H7 (cell line): Measurements from ENCODE around the gene NFIA. TPM values are rescaled to one million over a fixed set of nuclear protein-coding genes. Genes with fewer than 3 reads are reported as not detected.

ENCODE experiments used
- DNase-seq: peaks from one replicate; pipeline ENCODE4 v3.0.0; 2012
- H3K27me3 ChIP-seq: 2 replicates; pipeline ENCODE4 v1.6.0; 2011; ENCODE audit warnings: mild to moderate bottlenecking, low read length; ENCODE audit not compliant: control insufficient read depth, insufficient read depth
- H3K36me3 ChIP-seq: replicated peaks from 2 replicates; pipeline ENCODE4 v1.5.1; 2011; ENCODE audit warnings: low read length; ENCODE audit not compliant: control insufficient read depth, insufficient read depth
- H3K4me3 ChIP-seq: 2 replicates; pipeline ENCODE4 v1.5.1; 2011; ENCODE audit warnings: low read depth, mild to moderate bottlenecking, control low read depth, low read length, moderate library complexity; ENCODE audit not compliant: insufficient read depth
- total RNA-seq: library from RNA; depleted of rRNA; stranded (reverse); fragments of >200 nt; shearing (Covaris generic); gene quantifications from 2 replicates; pipeline ENCODE4 v1.2.3, GENCODE V29; 2014

The NFIA gene
- total RNA-seq, 1 experiment from 2014 or later = 11.3 TPM

DNA sequence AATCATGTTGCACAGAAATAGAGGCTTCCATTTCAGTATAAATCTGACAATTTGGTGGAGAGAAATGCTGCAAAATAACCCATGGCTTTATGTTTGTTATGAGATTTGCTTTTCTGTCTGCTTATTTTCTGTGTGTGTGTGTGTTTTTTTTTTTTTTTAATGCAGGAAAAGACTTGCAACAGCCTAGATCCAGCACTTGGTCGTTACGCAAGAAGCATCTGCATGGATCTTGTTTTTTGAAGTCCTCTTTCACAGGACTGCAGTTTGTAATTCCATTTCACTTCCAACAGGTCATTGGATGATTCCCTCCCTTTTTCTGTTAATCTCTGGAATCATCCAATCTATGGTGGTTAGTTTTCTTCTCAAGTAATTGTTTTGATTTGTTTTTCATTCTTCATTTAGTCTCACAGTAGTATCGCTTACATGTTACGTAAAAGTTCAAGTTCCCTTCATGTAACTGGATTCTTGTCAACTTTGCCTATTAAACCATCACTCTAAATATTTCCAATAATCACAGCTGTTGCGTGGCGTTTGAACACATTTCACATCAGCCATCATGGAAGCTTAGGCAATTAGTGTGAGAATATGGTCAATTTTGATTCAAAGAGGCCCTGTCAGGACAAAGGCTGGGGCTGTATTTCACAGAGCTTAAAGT, 312.9 kb downstream of the NFIA start:
- Histone ChIP-seq H3K27me3 (no peaks in the 10 kb centered on the region; the same call in none of the 2 replicates), H3K4me3 (no peak overlapping the region), H3K36me3 (no peaks in the 10 kb centered on the region)
- DNase-seq = no peak

- Histone ChIP-seq H3K27me3 (no peaks in the 10 kb centered on the region), H3K36me3 (no peaks in the 10 kb centered on the region), H3K4me3 (no peak overlapping the region)
- DNase-seq = no peak
Measured at GRCh38 chr1:61397495-61397894, 315.1 kb downstream of the NFIA start.

GRCh38 chr1:61397935-61398334, 315.6 kb downstream of the NFIA start:
- no peak overlapping the region for H3K4me3 ChIP-seq
- no peaks in the 10 kb centered on the region for H3K27me3 ChIP-seq
- no peaks in the 10 kb centered on the region for H3K36me3 ChIP-seq
- DNase-seq = no peak

- Histone ChIP-seq H3K4me3 (no peak overlapping the region), H3K36me3 (no peaks in the 10 kb centered on the region), H3K27me3 (no peaks in the 10 kb centered on the region)
- DNase-seq = no peak
Measured at GRCh38 chr1:61399199-61399598, 316.8 kb downstream of the NFIA start.

GRCh38 chr1:61400131-61400770, 317.9 kb downstream of the NFIA start:
- DNase-seq = no peak
- H3K27me3 ChIP-seq = no peaks in the 10 kb centered on the region
- no peak overlapping the region for H3K4me3 ChIP-seq
- no peaks in the 10 kb centered on the region for H3K36me3 ChIP-seq

DNA sequence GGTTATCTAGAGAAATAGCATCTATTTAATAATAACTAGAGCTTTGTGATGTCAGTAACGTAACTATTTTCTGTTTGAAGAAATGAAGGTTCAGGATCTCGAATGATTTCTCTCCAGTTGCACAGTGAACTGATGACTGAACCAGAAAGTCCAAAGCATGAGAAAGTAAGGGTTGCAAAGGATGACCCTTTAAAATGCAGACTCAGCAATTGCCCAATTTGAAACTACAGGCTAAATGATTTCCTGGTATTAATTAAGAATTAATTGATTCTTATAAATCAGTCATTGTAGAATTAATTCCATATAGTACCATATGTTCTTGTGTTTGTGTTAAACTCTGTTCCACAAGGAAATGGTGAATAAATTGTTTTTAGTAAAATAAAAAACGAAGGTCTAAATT, 318.6 kb downstream of the NFIA start:
- no peaks in the 10 kb centered on the region for H3K36me3 ChIP-seq
- no peak overlapping the region for H3K4me3 ChIP-seq
- no peak for DNase-seq
- H3K27me3 ChIP-seq = no peaks in the 10 kb centered on the region

- Histone ChIP-seq H3K4me3 (no peak overlapping the region), H3K27me3 (no peaks in the 10 kb centered on the region), H3K36me3 (no peaks in the 10 kb centered on the region)
- no peak for DNase-seq
Measured at GRCh38 chr1:61403679-61404596, 321.6 kb downstream of the NFIA start.

- no peak for DNase-seq
- Histone ChIP-seq H3K4me3 (no peak overlapping the region), H3K36me3 (no peaks in the 10 kb centered on the region), H3K27me3 (no peaks in the 10 kb centered on the region)
Measured at GRCh38 chr1:61404597-61405376, 322.4 kb downstream of the NFIA start.

DNA sequence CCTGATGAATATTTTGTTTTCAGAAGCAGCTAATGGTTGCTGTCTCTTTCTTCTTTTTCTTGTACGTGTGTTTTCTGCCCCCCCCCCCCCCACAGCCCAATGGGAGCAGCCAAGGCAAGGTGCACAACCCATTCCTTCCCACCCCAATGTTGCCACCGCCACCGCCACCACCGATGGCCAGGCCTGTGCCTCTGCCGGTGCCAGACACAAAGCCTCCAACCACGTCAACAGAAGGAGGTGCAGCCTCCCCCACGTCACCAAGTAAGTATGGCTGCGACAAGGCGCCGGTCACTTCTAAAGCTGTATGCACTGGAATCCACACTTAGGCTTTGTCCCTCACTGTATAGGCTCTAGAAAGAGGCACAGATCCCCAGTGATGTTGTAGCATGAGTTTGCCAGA, 324.1 kb downstream of the NFIA start:
- no peak for DNase-seq
- Histone ChIP-seq H3K36me3 (no peaks in the 10 kb centered on the region), H3K27me3 (no peaks in the 10 kb centered on the region), H3K4me3 (no peak overlapping the region)

DNA sequence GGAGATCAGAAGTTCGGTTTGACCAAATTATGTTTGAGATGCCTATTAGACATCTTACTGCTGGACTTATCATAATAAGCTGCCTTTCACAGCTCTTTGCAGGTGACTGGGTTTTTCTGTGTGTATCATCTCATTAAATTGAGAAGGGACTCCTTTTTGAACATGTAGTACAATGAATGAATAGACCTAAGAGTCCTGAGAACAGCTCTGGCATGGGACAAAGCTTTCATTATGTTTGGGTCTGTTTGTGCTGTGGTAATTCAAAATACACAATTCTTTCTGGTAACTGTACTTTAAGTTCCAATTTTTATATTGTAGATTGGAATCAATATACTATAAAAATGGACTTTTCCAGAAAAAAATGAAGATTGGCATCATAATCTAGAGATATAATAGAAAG, 330.2 kb downstream of the NFIA start:
- Histone ChIP-seq H3K27me3 (no peaks in the 10 kb centered on the region), H3K4me3 (no peak overlapping the region), H3K36me3 (no peaks in the 10 kb centered on the region)
- DNase-seq = no peak

- H3K27me3 ChIP-seq = no peaks in the 10 kb centered on the region
Measured at GRCh38 chr1:61419196-61419595, 336.8 kb downstream of the NFIA start.

DNA sequence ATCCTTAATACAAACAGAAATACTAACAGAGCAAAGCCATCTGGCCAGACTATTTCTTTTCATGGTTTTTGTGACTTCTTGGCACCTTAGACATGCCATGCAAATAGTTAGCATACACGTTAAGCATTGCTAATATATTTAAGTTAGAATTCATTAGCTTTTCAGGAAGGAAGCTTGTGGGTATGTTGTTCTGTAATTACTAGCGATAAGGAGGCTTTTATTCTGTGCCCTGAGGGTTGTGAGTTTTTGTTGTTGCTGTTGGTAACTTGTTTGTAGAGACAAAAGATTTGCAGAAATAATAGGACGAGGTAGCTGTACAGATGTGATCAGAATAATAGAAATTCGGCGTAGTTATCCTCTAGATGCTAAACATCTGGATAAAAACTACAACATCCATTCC, 337.3 kb downstream of the NFIA start:
- Histone ChIP-seq H3K36me3 (no peaks in the 10 kb centered on the region), H3K27me3 (no peaks in the 10 kb centered on the region), H3K4me3 (no peak overlapping the region)
- DNase-seq = no peak

More at GRCh38 chr1:61419196-61419595, 336.8 kb downstream of the NFIA start:
- no peaks in the 10 kb centered on the region for H3K36me3 ChIP-seq
- H3K4me3 ChIP-seq = no peak overlapping the region
- DNase-seq = no peak

DNA sequence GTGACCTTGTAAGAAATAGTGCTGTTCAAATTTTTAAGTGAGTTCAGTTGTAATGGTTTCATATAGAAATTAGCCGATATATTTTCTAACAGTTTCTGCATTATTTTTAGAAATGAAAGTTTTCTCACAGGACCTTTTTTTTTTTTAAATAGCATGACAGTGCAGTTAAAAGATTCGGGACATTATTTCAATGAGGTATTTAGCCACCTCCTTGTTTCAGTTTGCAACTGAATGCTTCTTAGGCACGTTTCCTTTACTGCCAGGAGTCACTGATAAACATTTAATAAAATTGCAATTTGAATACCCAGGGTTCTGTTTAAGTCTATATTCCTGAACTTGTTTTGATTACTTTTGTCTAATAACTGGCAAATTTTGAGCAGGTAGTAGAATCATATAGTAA, 337.9 kb downstream of the NFIA start:
- Histone ChIP-seq H3K4me3 (no peak overlapping the region), H3K27me3 (no peaks in the 10 kb centered on the region), H3K36me3 (no peaks in the 10 kb centered on the region)
- DNase-seq = no peak
